Measurements from ENCODE around the gene PRTFDC1.

Gene PRTFDC1

GRCh38 chr10:24824536-24824935 lies 127.9 kb downstream of the PRTFDC1 start:
- H3K4me3 ChIP-seq (ENCODE audit: low read depth, low read length): no peak overlapping the region
- no peak for DNase-seq (ENCODE audit: low read depth)
- TF ChIP-seq, protein P1, sequence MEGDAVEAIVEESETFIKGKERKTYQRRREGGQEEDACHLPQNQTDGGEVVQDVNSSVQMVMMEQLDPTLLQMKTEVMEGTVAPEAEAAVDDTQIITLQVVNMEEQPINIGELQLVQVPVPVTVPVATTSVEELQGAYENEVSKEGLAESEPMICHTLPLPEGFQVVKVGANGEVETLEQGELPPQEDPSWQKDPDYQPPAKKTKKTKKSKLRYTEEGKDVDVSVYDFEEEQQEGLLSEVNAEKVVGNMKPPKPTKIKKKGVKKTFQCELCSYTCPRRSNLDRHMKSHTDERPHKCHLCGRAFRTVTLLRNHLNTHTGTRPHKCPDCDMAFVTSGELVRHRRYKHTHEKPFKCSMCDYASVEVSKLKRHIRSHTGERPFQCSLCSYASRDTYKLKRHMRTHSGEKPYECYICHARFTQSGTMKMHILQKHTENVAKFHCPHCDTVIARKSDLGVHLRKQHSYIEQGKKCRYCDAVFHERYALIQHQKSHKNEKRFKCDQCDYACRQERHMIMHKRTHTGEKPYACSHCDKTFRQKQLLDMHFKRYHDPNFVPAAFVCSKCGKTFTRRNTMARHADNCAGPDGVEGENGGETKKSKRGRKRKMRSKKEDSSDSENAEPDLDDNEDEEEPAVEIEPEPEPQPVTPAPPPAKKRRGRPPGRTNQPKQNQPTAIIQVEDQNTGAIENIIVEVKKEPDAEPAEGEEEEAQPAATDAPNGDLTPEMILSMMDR (IDR thresholded peaks at IDR 0.05; ENCODE audit: insufficient read depth, low read depth, low read length, missing control alignments): no peak

DNA sequence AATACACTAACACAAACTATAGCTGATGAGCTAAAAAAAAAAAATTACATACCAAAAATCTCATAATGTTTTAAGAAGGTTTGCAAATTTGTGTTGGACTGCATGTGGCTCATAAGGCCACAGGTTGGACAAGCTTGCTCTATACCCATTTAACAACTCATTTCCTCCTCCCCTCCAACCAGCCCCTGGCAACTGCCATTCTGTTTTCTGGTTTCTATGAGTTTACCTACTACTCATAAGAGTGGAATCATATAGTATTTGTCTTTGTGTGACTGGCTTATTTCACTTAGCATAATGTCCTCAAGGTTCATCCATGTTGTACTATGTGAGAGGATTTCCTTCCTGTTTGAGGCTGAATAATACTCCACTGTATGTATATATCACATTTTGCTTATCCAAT lies 128.3 kb downstream of the PRTFDC1 start:
- TF ChIP-seq, protein P1 (IDR thresholded peaks at IDR 0.05; ENCODE audit: insufficient read depth, low read depth, low read length, missing control alignments): no peak
- DNase-seq (ENCODE audit: low read depth): no peak

GRCh38 chr10:24822590-24822989 lies 129.8 kb downstream of the PRTFDC1 start:
- no peak overlapping the region for H3K4me3 ChIP-seq (ENCODE audit: low read depth, low read length)
- TF ChIP-seq, protein P1 (IDR thresholded peaks at IDR 0.05; ENCODE audit: insufficient read depth, low read depth, low read length, missing control alignments): no peak
- peak; percentile 45 for DNase-seq (ENCODE audit: low read depth)

More for the DNA sequence above, 128.3 kb downstream of the PRTFDC1 start:
- no peak overlapping the region for H3K4me3 ChIP-seq (ENCODE audit: low read depth, low read length)

GRCh38 chr10:24821986-24822385 lies 130.4 kb downstream of the PRTFDC1 start:
- H3K4me3 ChIP-seq (ENCODE audit: low read depth, low read length): no peak overlapping the region
- no peak for DNase-seq (ENCODE audit: low read depth)
- TF ChIP-seq, protein P1 (IDR thresholded peaks at IDR 0.05; ENCODE audit: insufficient read depth, low read depth, low read length, missing control alignments): no peak

DNA sequence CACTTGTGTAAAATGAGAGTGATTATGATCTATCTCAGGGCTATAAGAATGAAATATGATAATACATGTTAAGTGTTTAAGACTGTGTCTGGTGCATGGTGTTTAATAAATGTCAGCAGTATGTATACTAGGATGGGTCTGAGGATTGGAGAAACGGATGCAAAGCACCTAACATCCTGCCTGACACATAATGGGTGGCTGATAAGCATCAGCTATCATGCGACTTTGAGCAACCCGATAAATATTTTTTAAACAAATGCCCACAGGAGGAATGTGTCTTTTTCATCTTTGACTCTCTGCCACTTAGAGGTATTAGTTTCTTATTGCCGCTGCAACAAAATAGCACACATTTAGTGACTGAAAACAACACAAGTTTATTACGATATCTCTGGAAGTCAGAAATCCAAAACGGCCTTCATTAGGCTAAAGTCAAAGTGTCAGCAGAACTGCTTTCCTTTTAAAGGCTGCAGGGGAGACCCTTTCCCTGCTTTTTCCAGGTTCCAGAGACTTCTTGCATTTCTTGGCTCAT lies 135.5 kb downstream of the PRTFDC1 start:
- DNase-seq (ENCODE audit: low read depth): no peak
- H3K4me3 ChIP-seq (ENCODE audit: low read depth, low read length): no peak overlapping the region
- TF ChIP-seq, protein P1 (IDR thresholded peaks at IDR 0.05; ENCODE audit: insufficient read depth, low read depth, low read length, missing control alignments): no peak

DNA sequence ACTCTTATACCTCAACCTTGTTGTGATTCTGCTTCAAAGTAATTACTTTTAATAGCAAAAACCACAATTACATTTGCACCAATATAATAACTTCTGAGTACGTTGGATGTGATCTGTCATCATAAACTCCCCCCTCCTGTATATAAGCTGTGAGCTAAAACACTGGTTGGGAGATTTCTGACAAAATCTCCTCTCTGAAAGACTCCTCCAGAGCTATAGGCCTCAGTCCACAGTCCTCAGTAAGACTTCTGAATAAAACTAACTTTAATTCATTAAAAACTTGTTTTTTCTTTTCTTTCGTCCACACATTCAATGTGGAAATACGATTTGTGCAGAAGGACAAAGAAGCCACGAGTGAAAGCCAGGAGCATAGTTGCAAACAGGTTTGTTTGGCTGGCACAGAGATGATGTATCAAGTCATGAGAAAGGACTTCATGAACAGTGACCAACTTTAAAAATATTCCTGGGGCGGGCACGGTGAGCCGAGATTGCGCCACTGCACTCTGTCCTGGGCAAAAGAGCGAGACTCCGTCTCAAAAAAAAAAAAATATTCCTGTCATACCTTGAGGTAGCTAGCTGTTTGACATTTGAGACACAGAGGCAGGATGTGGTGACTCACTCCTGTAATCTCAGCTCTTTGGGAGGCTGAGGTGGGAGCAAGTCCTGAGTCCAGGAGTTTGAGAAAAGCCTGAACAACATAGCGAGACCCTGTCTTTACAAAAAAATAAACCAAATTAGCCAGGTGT lies 137.7 kb downstream of the PRTFDC1 start:
- no peak overlapping the region for H3K4me3 ChIP-seq (ENCODE audit: low read depth, low read length)
- no peak for DNase-seq (ENCODE audit: low read depth)
- TF ChIP-seq, protein P1 (IDR thresholded peaks at IDR 0.05; ENCODE audit: insufficient read depth, low read depth, low read length, missing control alignments): no peak

Measured in GM12865 (cell line).